Uterus (tissue), 2 donors: ENCODE measurements around the gene KIF5A.

ENCODE experiments used
- CTCF ChIP-seq, 4 experiments: fragments of 200-600 bp in 2 of 4; fragments of 450-650 bp in 2 of 4; sonication (generic) in 2 of 4; IDR thresholded peaks; one replicate each; pipeline ENCODE4 v1.5.1; 2016 to 2019; ENCODE audit warnings: antibody characterized with exemption in 4 of 4, mild to moderate bottlenecking in 2 of 4, moderate library complexity in 1 of 4
- POLR2A ChIP-seq, 2 donors: fragments of 450-650 bp; IDR thresholded peaks; one replicate each; pipeline ENCODE4 v1.6.1; 2016; ENCODE audit warnings: antibody characterized with exemption in 2 of 2, mild to moderate bottlenecking in 1 of 2, moderate library complexity in 1 of 2

GRCh38 chr12:57611827-57612710, 62.2 kb downstream of the KIF5A start:
- TF ChIP-seq CTCF (IDR thresholded peaks at IDR 0.05) (no peak), POLR2A (IDR thresholded peaks at IDR 0.05) (no peak)
